ENCODE results near the gene RTL10. TPM values are rescaled to one million over a fixed set of nuclear protein-coding genes. Genes with fewer than 3 reads are reported as not detected.
A peak's percentile ranks its signal among the peaks of the same experiment; 100 is the strongest.

The RTL10 gene
- total and polyA plus RNA-seq, 2 of the 13 experiments (the other 11 are each of a cell fraction or from before 2014, with no cell fraction given): 14.1 to 15.8 TPM

DNA sequence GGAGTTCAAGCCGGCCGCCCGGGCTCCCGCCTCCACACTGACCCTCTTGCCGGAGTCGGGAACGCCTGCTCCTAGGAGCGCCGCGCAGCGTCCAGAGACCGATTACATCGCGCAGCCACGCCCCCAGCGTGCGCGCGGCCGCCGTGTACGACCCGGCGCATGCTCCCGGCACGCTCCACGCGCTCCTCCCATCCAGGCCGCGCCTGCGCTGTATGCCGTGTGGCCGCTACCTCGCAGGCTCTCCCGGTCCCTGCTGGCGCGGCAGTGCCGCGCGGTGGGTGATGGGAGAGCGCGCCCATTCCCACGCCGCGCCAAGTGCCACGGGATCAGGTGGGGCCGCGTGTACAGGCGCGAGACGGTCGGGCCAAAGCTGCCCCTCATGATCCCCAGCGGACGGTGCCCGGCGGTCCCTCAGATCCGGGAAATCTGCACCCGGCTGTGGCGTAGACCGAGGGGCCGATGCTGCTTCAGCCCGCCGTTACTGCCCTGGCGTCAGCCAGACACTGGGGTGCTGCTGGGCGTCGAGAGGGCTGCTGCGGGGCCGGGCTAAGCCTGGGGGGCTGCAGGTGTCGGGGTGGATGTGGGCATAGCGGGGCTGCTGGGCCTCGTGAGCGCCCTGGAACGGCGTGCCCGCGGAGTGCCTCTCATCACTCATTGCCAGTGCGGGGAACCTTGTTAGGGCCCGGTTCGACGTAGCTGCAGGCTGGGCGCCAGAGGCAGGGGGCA, at the start of gene RTL10, which contains the start of gene GNB1L (continued):
- TF ChIP-seq, protein P1, sequence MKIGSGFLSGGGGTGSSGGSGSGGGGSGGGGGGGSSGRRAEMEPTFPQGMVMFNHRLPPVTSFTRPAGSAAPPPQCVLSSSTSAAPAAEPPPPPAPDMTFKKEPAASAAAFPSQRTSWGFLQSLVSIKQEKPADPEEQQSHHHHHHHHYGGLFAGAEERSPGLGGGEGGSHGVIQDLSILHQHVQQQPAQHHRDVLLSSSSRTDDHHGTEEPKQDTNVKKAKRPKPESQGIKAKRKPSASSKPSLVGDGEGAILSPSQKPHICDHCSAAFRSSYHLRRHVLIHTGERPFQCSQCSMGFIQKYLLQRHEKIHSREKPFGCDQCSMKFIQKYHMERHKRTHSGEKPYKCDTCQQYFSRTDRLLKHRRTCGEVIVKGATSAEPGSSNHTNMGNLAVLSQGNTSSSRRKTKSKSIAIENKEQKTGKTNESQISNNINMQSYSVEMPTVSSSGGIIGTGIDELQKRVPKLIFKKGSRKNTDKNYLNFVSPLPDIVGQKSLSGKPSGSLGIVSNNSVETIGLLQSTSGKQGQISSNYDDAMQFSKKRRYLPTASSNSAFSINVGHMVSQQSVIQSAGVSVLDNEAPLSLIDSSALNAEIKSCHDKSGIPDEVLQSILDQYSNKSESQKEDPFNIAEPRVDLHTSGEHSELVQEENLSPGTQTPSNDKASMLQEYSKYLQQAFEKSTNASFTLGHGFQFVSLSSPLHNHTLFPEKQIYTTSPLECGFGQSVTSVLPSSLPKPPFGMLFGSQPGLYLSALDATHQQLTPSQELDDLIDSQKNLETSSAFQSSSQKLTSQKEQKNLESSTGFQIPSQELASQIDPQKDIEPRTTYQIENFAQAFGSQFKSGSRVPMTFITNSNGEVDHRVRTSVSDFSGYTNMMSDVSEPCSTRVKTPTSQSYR (CRISPR knock-in tag; IDR thresholded peaks at IDR 0.05; ENCODE audit: borderline replicate concordance): no peak
- TF ChIP-seq, protein P2, sequence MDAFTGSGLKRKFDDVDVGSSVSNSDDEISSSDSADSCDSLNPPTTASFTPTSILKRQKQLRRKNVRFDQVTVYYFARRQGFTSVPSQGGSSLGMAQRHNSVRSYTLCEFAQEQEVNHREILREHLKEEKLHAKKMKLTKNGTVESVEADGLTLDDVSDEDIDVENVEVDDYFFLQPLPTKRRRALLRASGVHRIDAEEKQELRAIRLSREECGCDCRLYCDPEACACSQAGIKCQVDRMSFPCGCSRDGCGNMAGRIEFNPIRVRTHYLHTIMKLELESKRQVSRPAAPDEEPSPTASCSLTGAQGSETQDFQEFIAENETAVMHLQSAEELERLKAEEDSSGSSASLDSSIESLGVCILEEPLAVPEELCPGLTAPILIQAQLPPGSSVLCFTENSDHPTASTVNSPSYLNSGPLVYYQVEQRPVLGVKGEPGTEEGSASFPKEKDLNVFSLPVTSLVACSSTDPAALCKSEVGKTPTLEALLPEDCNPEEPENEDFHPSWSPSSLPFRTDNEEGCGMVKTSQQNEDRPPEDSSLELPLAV (CRISPR knock-in tag; conservative IDR thresholded peaks at IDR 0.05; ENCODE audit: low read depth): 0 out of 2 replicates have a peak, but pooled peaks have one; percentile 65
- TF ChIP-seq RARA (CRISPR knock-in tag; IDR thresholded peaks at IDR 0.05) (peak; percentile 32), ZMYM3 (CRISPR knock-in tag; IDR thresholded peaks at IDR 0.05) (peak; percentile 34; the same call in 1 of the 2 replicates), IKZF4 (CRISPR knock-in tag; IDR thresholded peaks at IDR 0.05; ENCODE audit: borderline replicate concordance, low read depth, not compliant biosample characterization) (peak; percentile 92), NFYC (CRISPR knock-in tag; IDR thresholded peaks at IDR 0.05) (peak; percentile 25; the same call in 1 of the 2 replicates), HNRNPL (IDR thresholded peaks at IDR 0.05; ENCODE audit: low read depth, low read length) (no peak), ZNF44 (CRISPR knock-in tag; IDR thresholded peaks at IDR 0.05) (0 out of 2 replicates have a peak, but pooled peaks have one; percentile 36), RAD21 (CRISPR knock-in tag; IDR thresholded peaks at IDR 0.05) (peak; percentile 65; the same call in 1 of the 2 replicates), ELF4 (CRISPR knock-in tag; IDR thresholded peaks at IDR 0.05; ENCODE audit: borderline replicate concordance) (0 out of 2 replicates have a peak, but pooled peaks have one; percentile 10), MBNL3 (CRISPR knock-in tag; conservative IDR thresholded peaks at IDR 0.05) (no peak), ZNF317 (CRISPR knock-in tag; IDR thresholded peaks at IDR 0.05) (peak; percentile 45; the same call in 1 of the 2 replicates), MBD4 (IDR thresholded peaks at IDR 0.05; ENCODE audit: borderline replicate concordance, low read length) (no peak), HNF4A (CRISPR knock-in tag; IDR thresholded peaks at IDR 0.05) (no peak)
- TF ChIP-seq, protein P3, sequence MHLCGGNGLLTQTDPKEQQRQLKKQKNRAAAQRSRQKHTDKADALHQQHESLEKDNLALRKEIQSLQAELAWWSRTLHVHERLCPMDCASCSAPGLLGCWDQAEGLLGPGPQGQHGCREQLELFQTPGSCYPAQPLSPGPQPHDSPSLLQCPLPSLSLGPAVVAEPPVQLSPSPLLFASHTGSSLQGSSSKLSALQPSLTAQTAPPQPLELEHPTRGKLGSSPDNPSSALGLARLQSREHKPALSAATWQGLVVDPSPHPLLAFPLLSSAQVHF (CRISPR knock-in tag; IDR thresholded peaks at IDR 0.05): peak; percentile 97
- TF ChIP-seq, protein P4, sequence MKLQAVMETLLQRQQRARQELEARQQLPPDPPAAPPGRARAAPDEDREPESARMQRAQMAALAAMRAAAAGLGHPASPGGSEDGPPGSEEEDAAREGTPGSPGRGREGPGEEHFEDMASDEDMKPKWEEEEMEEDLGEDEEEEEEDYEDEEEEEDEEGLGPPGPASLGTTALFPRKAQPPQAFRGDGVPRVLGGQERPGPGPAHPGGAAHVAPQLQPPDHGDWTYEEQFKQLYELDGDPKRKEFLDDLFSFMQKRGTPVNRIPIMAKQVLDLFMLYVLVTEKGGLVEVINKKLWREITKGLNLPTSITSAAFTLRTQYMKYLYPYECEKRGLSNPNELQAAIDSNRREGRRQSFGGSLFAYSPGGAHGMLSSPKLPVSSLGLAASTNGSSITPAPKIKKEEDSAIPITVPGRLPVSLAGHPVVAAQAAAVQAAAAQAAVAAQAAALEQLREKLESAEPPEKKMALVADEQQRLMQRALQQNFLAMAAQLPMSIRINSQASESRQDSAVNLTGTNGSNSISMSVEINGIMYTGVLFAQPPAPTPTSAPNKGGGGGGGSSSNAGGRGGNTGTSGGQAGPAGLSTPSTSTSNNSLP (IDR thresholded peaks at IDR 0.05; ENCODE audit: low read depth, low read length): no peak
- TF ChIP-seq, protein P5, sequence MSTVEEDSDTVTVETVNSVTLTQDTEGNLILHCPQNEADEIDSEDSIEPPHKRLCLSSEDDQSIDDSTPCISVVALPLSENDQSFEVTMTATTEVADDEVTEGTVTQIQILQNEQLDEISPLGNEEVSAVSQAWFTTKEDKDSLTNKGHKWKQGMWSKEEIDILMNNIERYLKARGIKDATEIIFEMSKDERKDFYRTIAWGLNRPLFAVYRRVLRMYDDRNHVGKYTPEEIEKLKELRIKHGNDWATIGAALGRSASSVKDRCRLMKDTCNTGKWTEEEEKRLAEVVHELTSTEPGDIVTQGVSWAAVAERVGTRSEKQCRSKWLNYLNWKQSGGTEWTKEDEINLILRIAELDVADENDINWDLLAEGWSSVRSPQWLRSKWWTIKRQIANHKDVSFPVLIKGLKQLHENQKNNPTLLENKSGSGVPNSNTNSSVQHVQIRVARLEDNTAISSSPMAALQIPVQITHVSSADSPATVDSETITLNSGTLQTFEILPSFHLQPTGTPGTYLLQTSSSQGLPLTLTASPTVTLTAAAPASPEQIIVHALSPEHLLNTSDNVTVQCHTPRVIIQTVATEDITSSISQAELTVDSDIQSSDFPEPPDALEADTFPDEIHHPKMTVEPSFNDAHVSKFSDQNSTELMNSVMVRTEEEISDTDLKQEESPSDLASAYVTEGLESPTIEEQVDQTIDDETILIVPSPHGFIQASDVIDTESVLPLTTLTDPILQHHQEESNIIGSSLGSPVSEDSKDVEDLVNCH (CRISPR knock-in tag; IDR thresholded peaks at IDR 0.05): peak; percentile 89; the same call in 1 of the 2 replicates
- TF ChIP-seq, protein P6, sequence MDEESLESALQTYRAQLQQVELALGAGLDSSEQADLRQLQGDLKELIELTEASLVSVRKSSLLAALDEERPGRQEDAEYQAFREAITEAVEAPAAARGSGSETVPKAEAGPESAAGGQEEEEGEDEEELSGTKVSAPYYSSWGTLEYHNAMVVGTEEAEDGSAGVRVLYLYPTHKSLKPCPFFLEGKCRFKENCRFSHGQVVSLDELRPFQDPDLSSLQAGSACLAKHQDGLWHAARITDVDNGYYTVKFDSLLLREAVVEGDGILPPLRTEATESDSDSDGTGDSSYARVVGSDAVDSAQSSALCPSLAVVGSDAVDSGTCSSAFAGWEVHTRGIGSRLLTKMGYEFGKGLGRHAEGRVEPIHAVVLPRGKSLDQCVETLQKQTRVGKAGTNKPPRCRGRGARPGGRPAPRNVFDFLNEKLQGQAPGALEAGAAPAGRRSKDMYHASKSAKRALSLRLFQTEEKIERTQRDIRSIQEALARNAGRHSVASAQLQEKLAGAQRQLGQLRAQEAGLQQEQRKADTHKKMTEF (CRISPR knock-in tag; IDR thresholded peaks at IDR 0.05): peak; percentile 59

Data from HepG2 (cell line).